IMR-90 (cell line): ENCODE results near the gene RPUSD4. TPM values are rescaled to one million over a fixed set of nuclear protein-coding genes. Genes with fewer than 3 reads are reported as not detected.

Experiments
- ATAC-seq: fragments of 200-7000 bp; cut with Tn5 transposase; 2 replicates; pipeline ENCODE4 v1.9.1; 2020; ENCODE audit warnings: low read depth, mild to moderate bottlenecking, moderate library complexity
- BruUV-seq: library from RNA; stranded (reverse); fragments of 400-500 nt; replicated peaks from 2 replicates; lab custom pipeline; 2021; lab: Mats Ljungman, UMichigan
- CTCF ChIA-PET: fragments of 300-600 bp; formaldehyde crosslinking; extraction: SDS; loops from one replicate; lab custom pipeline; 2021; ENCODE audit warnings: antibody characterized with exemption; lab: Yijun Ruan, JAX
- POLR2A ChIA-PET: fragments of 300-600 bp; sonication (Branson Sonifier 250); formaldehyde crosslinking; loops from one replicate; lab custom pipeline; 2022; ENCODE audit warnings: antibody characterized with exemption; ENCODE audit not compliant: unreplicated experiment; lab: Charles Lee
- DNase-seq: peaks from one replicate; pipeline ENCODE4 v3.0.0; 2013
- H2AFZ ChIP-seq: replicated peaks from 2 replicates; pipeline ENCODE3; 2013; ENCODE audit warnings: low read length, mild to moderate bottlenecking; ENCODE audit not compliant: poor library complexity
- H2AK5ac ChIP-seq: 2 replicates; pipeline ENCODE4 v1.6.1; 2013; ENCODE audit warnings: low read depth, low read length, inconsistent platforms
- H2AK9ac ChIP-seq: replicated peaks from 2 replicates; pipeline ENCODE3; 2013; ENCODE audit warnings: mild to moderate bottlenecking, low read depth, low read length, moderate library complexity; ENCODE audit not compliant: poor library complexity
- H2BK120ac ChIP-seq: 2 replicates; pipeline ENCODE4 v1.6.1; 2013; ENCODE audit warnings: low read depth, low read length, inconsistent platforms
- H2BK15ac ChIP-seq: 3 replicates; pipeline ENCODE4 v1.6.1; 2013; ENCODE audit warnings: low read depth, low read length, inconsistent platforms
- H2BK20ac ChIP-seq: 2 replicates; pipeline ENCODE4 v1.6.1; 2013; ENCODE audit warnings: low read depth, mild to moderate bottlenecking, inconsistent platforms, low read length, moderate library complexity
- H2BK5ac ChIP-seq: 2 replicates; pipeline ENCODE4 v1.6.1; 2013; ENCODE audit warnings: mild to moderate bottlenecking, low read depth, low read length, inconsistent platforms; ENCODE audit not compliant: poor library complexity, severe bottlenecking
- H3K14ac ChIP-seq: replicated peaks from 2 replicates; pipeline ENCODE4 v1.6.1; 2013; ENCODE audit warnings: low read depth, low read length, inconsistent platforms
- H3K18ac ChIP-seq: 2 replicates; pipeline ENCODE4 v1.6.1; 2013; ENCODE audit warnings: low read depth, low read length, control low read depth
- H3K23ac ChIP-seq: 2 replicates; pipeline ENCODE4 v1.6.1; 2013; ENCODE audit warnings: low read depth, low read length, inconsistent platforms
- H3K27ac ChIP-seq: 2 replicates; pipeline ENCODE4 v1.5.1; 2013; ENCODE audit warnings: mild to moderate bottlenecking, control low read depth, low read length; ENCODE audit not compliant: insufficient read depth
- H3K27me3 ChIP-seq: 2 replicates; pipeline ENCODE4 v1.6.1; 2013; ENCODE audit warnings: low read length; ENCODE audit not compliant: control insufficient read depth, insufficient read depth
- H3K36me3 ChIP-seq: 2 replicates; pipeline ENCODE4 v1.6.1; 2013; ENCODE audit warnings: low read length, mixed read lengths; ENCODE audit not compliant: control insufficient read depth, insufficient read depth
- H3K4ac ChIP-seq: 2 replicates; pipeline ENCODE4 v1.6.1; 2013; ENCODE audit warnings: low read depth, low read length, inconsistent platforms
- H3K4me1 ChIP-seq: 2 replicates; pipeline ENCODE4 v1.6.1; 2013; ENCODE audit warnings: low read length, mixed read lengths; ENCODE audit not compliant: control insufficient read depth, insufficient read depth
- H3K4me2 ChIP-seq: 2 replicates; pipeline ENCODE4 v1.6.1; 2013; ENCODE audit warnings: low read depth, mild to moderate bottlenecking, control low read depth, low read length, moderate library complexity
- H3K4me3 ChIP-seq: 2 replicates; pipeline ENCODE4 v1.5.1; 2013; ENCODE audit warnings: low read depth, mild to moderate bottlenecking, control low read depth, low read length, moderate library complexity; ENCODE audit not compliant: insufficient read depth
- H3K56ac ChIP-seq: 2 replicates; pipeline ENCODE4 v1.6.1; 2013; ENCODE audit warnings: low read length, inconsistent platforms; ENCODE audit not compliant: insufficient read depth; ENCODE audit errors: extremely low read depth
- H3K79me1 ChIP-seq, 2 experiments: 2 replicates each; pipeline ENCODE4 v1.6.1; 2013; ENCODE audit warnings: low read length in 2 of 2, inconsistent platforms in 1 of 2, low read depth in 1 of 2
- H3K9ac ChIP-seq: 2 replicates; pipeline ENCODE4 v1.6.1; 2013; ENCODE audit warnings: low read depth, low read length, control low read depth
- H3K9me1 ChIP-seq: 2 replicates; pipeline ENCODE4 v1.6.1; 2013; ENCODE audit warnings: low read length, inconsistent platforms; ENCODE audit not compliant: insufficient read depth
- H3K9me3 ChIP-seq: 2 replicates; pipeline ENCODE4 v1.6.1; 2013; ENCODE audit warnings: low read length; ENCODE audit not compliant: control insufficient read depth, insufficient read depth
- H4K20me1 ChIP-seq: 2 replicates; pipeline ENCODE4 v1.6.1; 2013; ENCODE audit warnings: low read length, inconsistent platforms; ENCODE audit not compliant: insufficient read depth
- H4K5ac ChIP-seq: 2 replicates; pipeline ENCODE4 v1.6.1; 2013; ENCODE audit warnings: mild to moderate bottlenecking, low read depth, low read length, control low read depth
- H4K8ac ChIP-seq, 2 experiments: 2 replicates each; pipeline ENCODE4 v1.6.1; 2013; ENCODE audit warnings: low read depth in 2 of 2, low read length in 2 of 2, control low read depth in 1 of 2, inconsistent platforms in 1 of 2
- H4K91ac ChIP-seq: 2 replicates; pipeline ENCODE4 v1.6.1; 2013; ENCODE audit warnings: low read depth, low read length, inconsistent platforms; ENCODE audit not compliant: insufficient read depth
- BHLHE40 ChIP-seq: fragments of 150-350 bp; IDR thresholded peaks from 2 replicates; pipeline ENCODE4 v1.6.1; 2016; ENCODE audit warnings: mild to moderate bottlenecking, low read depth, low read length
- CEBPB ChIP-seq: IDR thresholded peaks from 2 replicates; pipeline ENCODE4 v1.6.1; 2012; ENCODE audit warnings: low read depth, low read length, improper control_type of control experiment
- CHD1 ChIP-seq: IDR thresholded peaks from 2 replicates; pipeline ENCODE4 v1.6.1; 2012; ENCODE audit warnings: low read depth, low read length, improper control_type of control experiment
- FOS ChIP-seq: fragments of 150-350 bp; IDR thresholded peaks from 2 replicates; pipeline ENCODE4 v1.6.1; 2016; ENCODE audit warnings: low read depth, low read length
- MAFK ChIP-seq: IDR thresholded peaks from 2 replicates; pipeline ENCODE4 v1.6.1; 2012; ENCODE audit warnings: low read depth, low read length, improper control_type of control experiment
- MAZ ChIP-seq: IDR thresholded peaks from 2 replicates; pipeline ENCODE4 v1.6.1; 2012; ENCODE audit warnings: low read depth, mild to moderate bottlenecking, low read length, improper control_type of control experiment, moderate library complexity, borderline replicate concordance
- MXI1 ChIP-seq: IDR thresholded peaks from 2 replicates; pipeline ENCODE4 v1.6.1; 2012; ENCODE audit warnings: low read depth, mild to moderate bottlenecking, low read length, moderate library complexity, borderline replicate concordance
- POLR2A ChIP-seq: IDR thresholded peaks from 2 replicates; pipeline ENCODE4 v1.6.1; 2012; ENCODE audit warnings: mild to moderate bottlenecking, low read depth, low read length
- RAD21 ChIP-seq: IDR thresholded peaks from 2 replicates; pipeline ENCODE4 v1.6.1; 2012; ENCODE audit warnings: low read length, improper control_type of control experiment
- RCOR1 ChIP-seq: IDR thresholded peaks from 2 replicates; pipeline ENCODE4 v1.6.1; 2012; ENCODE audit warnings: mild to moderate bottlenecking, low read length, improper control_type of control experiment; ENCODE audit not compliant: insufficient replicate concordance
- RFX5 ChIP-seq: IDR thresholded peaks from 2 replicates; pipeline ENCODE4 v1.8.0; 2012; ENCODE audit warnings: low read depth, mild to moderate bottlenecking, low read length, moderate library complexity
- SMC3 ChIP-seq: fragments of 150-350 bp; IDR thresholded peaks from 2 replicates; pipeline ENCODE4 v1.6.1; 2016; ENCODE audit warnings: low read depth, mild to moderate bottlenecking, antibody characterized with exemption, low read length, moderate library complexity
- USF2 ChIP-seq: fragments of 150-350 bp; IDR thresholded peaks from 2 replicates; pipeline ENCODE4 v1.6.1; 2017; ENCODE audit warnings: mild to moderate bottlenecking, antibody characterized with exemption, low read length, low read depth
- WGBS, 2 experiments: methylation state at CpG; one replicate each; pipeline versions ENCODE4 v1.1.5 to v1.1.7; 2013; ENCODE audit warnings: missing lambda C conversion rate in 2 of 2; ENCODE audit not compliant: insufficient read length in 1 of 2; ENCODE audit errors: extremely low coverage in 2 of 2; 5-methylcytosine and 5-hydroxymethylcytosine counted together
- dilution Hi-C: fragments of 300-500 bp; cut with HindIII; formaldehyde crosslinking; loops from one replicate; pipeline ENCODE4 v1.14.3; 2018; ENCODE audit warnings: low sequenced_read_pairs; ENCODE audit not compliant: unreplicated experiment
- in situ Hi-C: fragments of 300-500 bp; cut with MboI; formaldehyde crosslinking; loops from 3 replicates; pipeline ENCODE4 v1.14.3; 2019; ENCODE audit warnings: low sequenced_read_pairs, inconsistent platforms, mixed read lengths
- intact Hi-C: fragments of 100-400 bp; cut with micrococcal nuclease; formaldehyde crosslinking; loops from 2 replicates; pipeline ENCODE4 v1.10.0; 2022
- polyA plus RNA-seq, 3 experiments: library from polyadenylated mRNA; depleted of rRNA; stranded (reverse); fragments of >200 nt; gene quantifications; 2 replicates each; pipeline ENCODE4 v1.2.3, GENCODE V29; 2012; ENCODE audit warnings: low replicate concordance in 1 of 3
- total RNA-seq: library from RNA; depleted of rRNA; stranded (reverse); fragments of >200 nt; gene quantifications from 2 replicates; pipeline ENCODE4 v1.2.3, GENCODE V29; 2012
- TF ChIP-seq, protein P1 (sequence below): fragments of 150-350 bp; IDR thresholded peaks from 2 replicates; pipeline ENCODE4 v1.6.1; 2016; ENCODE audit warnings: low read depth, mild to moderate bottlenecking, low read length, moderate library complexity, borderline replicate concordance

The RPUSD4 gene
- total and polyA plus RNA-seq, 2 of the 4 experiments (the other 2 are of a cell fraction), result 22.1 to 30.6 TPM

DNA sequence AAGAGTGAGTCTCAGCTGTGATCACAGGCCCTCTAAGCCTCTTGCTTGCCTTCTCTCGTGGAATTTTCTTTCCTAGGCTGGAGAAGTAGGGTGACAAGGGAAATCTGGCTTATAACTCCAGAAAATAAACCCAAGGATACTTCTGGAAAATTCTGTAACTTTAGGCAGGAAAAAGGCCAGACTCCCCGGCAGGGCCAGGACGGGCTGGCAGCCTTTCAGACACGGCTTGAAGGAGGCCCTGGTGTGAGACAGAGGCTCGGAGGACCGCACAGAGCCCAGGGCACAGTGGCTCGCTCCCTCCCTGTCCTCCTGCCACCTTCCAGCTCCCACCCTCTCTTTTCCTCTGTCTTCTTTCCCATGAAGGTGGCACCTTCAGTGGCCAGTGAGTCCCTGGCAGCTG lies 19.1 kb downstream of the RPUSD4 start:
- H2AFZ ChIP-seq, result no peak overlapping the region
- BruUV-seq, result no TSS peak
- TF ChIP-seq RCOR1 (no peak), CEBPB (no peak), USF2 (no peak), CHD1 (no peak), MAZ (no peak), POLR2A (no peak), SMC3 (no peak), MXI1 (no peak), MAFK (no peak), BHLHE40 (no peak), FOS (no peak), RFX5 (no peak), RAD21 (no peak)
- TF ChIP-seq, protein P1, sequence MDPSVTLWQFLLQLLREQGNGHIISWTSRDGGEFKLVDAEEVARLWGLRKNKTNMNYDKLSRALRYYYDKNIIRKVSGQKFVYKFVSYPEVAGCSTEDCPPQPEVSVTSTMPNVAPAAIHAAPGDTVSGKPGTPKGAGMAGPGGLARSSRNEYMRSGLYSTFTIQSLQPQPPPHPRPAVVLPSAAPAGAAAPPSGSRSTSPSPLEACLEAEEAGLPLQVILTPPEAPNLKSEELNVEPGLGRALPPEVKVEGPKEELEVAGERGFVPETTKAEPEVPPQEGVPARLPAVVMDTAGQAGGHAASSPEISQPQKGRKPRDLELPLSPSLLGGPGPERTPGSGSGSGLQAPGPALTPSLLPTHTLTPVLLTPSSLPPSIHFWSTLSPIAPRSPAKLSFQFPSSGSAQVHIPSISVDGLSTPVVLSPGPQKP, result no peak
- no peak overlapping the region for H3K4me2 ChIP-seq
- H3K9me1 ChIP-seq, result no peaks in the 10 kb centered on the region
- no CpG with 5 or more reads among the region's 7 CpGs for WGBS, 2 experiments
- no peaks in the 10 kb centered on the region for H3K79me1 ChIP-seq
- no peaks in the 10 kb centered on the region for H3K4me1 ChIP-seq
- ChIA-PET POLR2A (no interaction called here), CTCF (interaction anchor here (0.9 kb wide), 1 partner anchor 275 kb away, joined by 3 read pairs; no protein-coding TSS in a partner anchor)
- no peaks in the 10 kb centered on the region for H3K9me3 ChIP-seq
- no peak overlapping the region for H4K5ac ChIP-seq
- no peak overlapping the region for H3K27ac ChIP-seq
- peaks cover 16% of the 10 kb centered on the region for H3K36me3 ChIP-seq
- no peak overlapping the region for H2AK5ac ChIP-seq
- H2BK120ac ChIP-seq, result no peak overlapping the region
- H4K8ac ChIP-seq, result no peak overlapping the region
- no peak overlapping the region for H3K18ac ChIP-seq
- H3K9ac ChIP-seq, result no peak overlapping the region
- no peaks in the 10 kb centered on the region; the same call in 1 of the 2 replicates for H4K20me1 ChIP-seq
- intact Hi-C loops, result loop anchor here (5.0 kb wide), 1 partner anchor 130 kb away; the partner anchor contains the start of gene CDON
- dilution Hi-C loops, result no loop called here
- H3K56ac ChIP-seq, result no peak overlapping the region
- H3K23ac ChIP-seq, result no peak overlapping the region
- H2AK9ac ChIP-seq, result no peak overlapping the region
- H2BK20ac ChIP-seq, result no peak overlapping the region
- no peak overlapping the region for H3K4me3 ChIP-seq
- H2BK5ac ChIP-seq, result no peak overlapping the region
- no peak overlapping the region for H3K4ac ChIP-seq
- H2BK15ac ChIP-seq, result no peak overlapping the region
- H3K27me3 ChIP-seq, result no peaks in the 10 kb centered on the region
- DNase-seq (no peak), ATAC-seq (no peak)
- in situ Hi-C loops, result loop anchor here (5.0 kb wide), 1 partner anchor 265 kb away; no protein-coding TSS in a partner anchor
- H4K91ac ChIP-seq, result no peak overlapping the region
- no peak overlapping the region for H3K14ac ChIP-seq
